Neural cell (in vitro differentiated cells): ENCODE results near the gene LYPD6. TPM values are rescaled to one million over a fixed set of nuclear protein-coding genes. Genes with fewer than 3 reads are reported as not detected.
A peak's percentile ranks its signal among the peaks of the same experiment; 100 is the strongest.

Experiments
- H2AFZ ChIP-seq: fragments of 200-600, 300-800 bp; sonication (generic), shearing (Covaris generic); 2 replicates; pipeline ENCODE4 v1.6.0; 2014; ENCODE audit warnings: low read depth, mild to moderate bottlenecking, antibody characterized with exemption, low read length, moderate library complexity
- H3F3A ChIP-seq: fragments of 200-600 bp; shearing (Covaris generic); 2 replicates; pipeline ENCODE4 v1.6.1; 2016; ENCODE audit warnings: mild to moderate bottlenecking, moderate library complexity, mixed read lengths, antibody characterized with exemption, low read length; ENCODE audit not compliant: insufficient read depth, poor library complexity, severe bottlenecking
- H3K27ac ChIP-seq: fragments of 200-600, 300-800 bp; sonication (generic), shearing (Covaris generic); 2 replicates; pipeline ENCODE4 v1.5.1; 2014; ENCODE audit warnings: mild to moderate bottlenecking, low read length, moderate library complexity
- H3K27me3 ChIP-seq: fragments of 300-800, 200-600 bp; sonication (generic), shearing (Covaris generic); 2 replicates; pipeline ENCODE4 v1.6.0; 2014; ENCODE audit warnings: mild to moderate bottlenecking, low read depth, low read length, moderate library complexity; ENCODE audit not compliant: insufficient read depth
- H3K36me3 ChIP-seq: fragments of 300-800, 200-600 bp; sonication (generic), shearing (Covaris generic); 2 replicates; pipeline ENCODE4 v1.5.1; 2014; ENCODE audit warnings: mild to moderate bottlenecking, antibody characterized with exemption, low read length, moderate library complexity; ENCODE audit not compliant: insufficient read depth
- H3K4me2 ChIP-seq: fragments of 300-800, 200-600 bp; sonication (generic), shearing (Covaris generic); 2 replicates; pipeline ENCODE4 v1.6.0; 2014; ENCODE audit warnings: mild to moderate bottlenecking, low read length
- H3K4me3 ChIP-seq: fragments of 300-800, 200-600 bp; sonication (generic), shearing (Covaris generic); 2 replicates; pipeline ENCODE4 v1.5.1; 2014; ENCODE audit warnings: mild to moderate bottlenecking, low read length, moderate library complexity
- H3K79me2 ChIP-seq: fragments of 200-600 bp; shearing (Covaris generic); replicated peaks from 2 replicates; pipeline ENCODE4 v1.6.0; 2014; ENCODE audit warnings: mild to moderate bottlenecking, low read length, moderate library complexity; ENCODE audit not compliant: insufficient read depth
- H3K9ac ChIP-seq: fragments of 300-800, 200-600 bp; sonication (generic), shearing (Covaris generic); 2 replicates; pipeline ENCODE4 v1.6.1; 2016; ENCODE audit warnings: mild to moderate bottlenecking, low read length, mixed read lengths
- H3K9me2 ChIP-seq: fragments of 200-600 bp; shearing (Covaris generic); 2 replicates; pipeline ENCODE4 v1.6.1; 2016; ENCODE audit warnings: mild to moderate bottlenecking, low read length, mixed read lengths; ENCODE audit not compliant: insufficient read depth
- H3K9me3 ChIP-seq: fragments of 200-600, 300-800 bp; sonication (generic), shearing (Covaris generic); 2 replicates; pipeline ENCODE4 v1.6.1; 2016; ENCODE audit warnings: mild to moderate bottlenecking, mixed run types, low read length, moderate library complexity, mixed read lengths
- H4K20me1 ChIP-seq: fragments of 200-600 bp; shearing (Covaris generic); 2 replicates; pipeline ENCODE4 v1.6.1; 2016; ENCODE audit warnings: mild to moderate bottlenecking, mixed run types; ENCODE audit not compliant: insufficient read depth
- CTCF ChIP-seq: fragments of 450-650 bp; IDR thresholded peaks from 2 replicates; pipeline ENCODE4 v1.5.1; 2014; ENCODE audit warnings: antibody characterized with exemption, mild to moderate bottlenecking, moderate library complexity; ENCODE audit not compliant: poor library complexity, severe bottlenecking
- EP300 ChIP-seq: fragments of 450-650 bp; conservative IDR thresholded peaks from 2 replicates; pipeline ENCODE4 v1.6.1; 2014; ENCODE audit warnings: antibody characterized with exemption, mild to moderate bottlenecking, moderate library complexity; ENCODE audit not compliant: poor library complexity, severe bottlenecking
- EZH2 ChIP-seq: fragments of 200-600, 300-800 bp; shearing (Covaris generic), sonication (generic); IDR thresholded peaks from 2 replicates; pipeline ENCODE4 v1.6.1; 2014; ENCODE audit warnings: antibody characterized with exemption, low read length, borderline replicate concordance, mild to moderate bottlenecking; ENCODE audit not compliant: insufficient read depth, poor library complexity, severe bottlenecking
- MXI1 ChIP-seq: fragments of 450-650 bp; conservative IDR thresholded peaks from 2 replicates; pipeline ENCODE4 v1.6.1; 2014; ENCODE audit warnings: antibody characterized with exemption, mild to moderate bottlenecking; ENCODE audit not compliant: poor library complexity, severe bottlenecking
- POLR2AphosphoS5 ChIP-seq: IDR thresholded peaks from 2 replicates; pipeline ENCODE4 v1.6.1; 2012
- RAD21 ChIP-seq: fragments of 450-650 bp; conservative IDR thresholded peaks from 2 replicates; pipeline ENCODE4 v1.6.1; 2014; ENCODE audit warnings: antibody characterized with exemption, mild to moderate bottlenecking, moderate library complexity
- SMC3 ChIP-seq: fragments of 450-650 bp; conservative IDR thresholded peaks from 2 replicates; pipeline ENCODE4 v1.6.1; 2014; ENCODE audit warnings: antibody characterized with exemption, mild to moderate bottlenecking, moderate library complexity; ENCODE audit not compliant: poor library complexity
- TAF1 ChIP-seq: IDR thresholded peaks from 2 replicates; pipeline ENCODE4 v1.6.1; 2012; ENCODE audit warnings: low read depth
- polyA plus RNA-seq: library from polyadenylated mRNA; depleted of rRNA; stranded (reverse); fragments of >200 nt; gene quantifications from 2 replicates; pipeline ENCODE4 v1.2.3, GENCODE V29; 2014
- TF ChIP-seq, protein P1 (sequence below): IDR thresholded peaks from 2 replicates; pipeline ENCODE4 v1.6.1; 2012; ENCODE audit warnings: borderline replicate concordance

Gene LYPD6
- polyA plus RNA-seq, 1 donor from 2014 or later = 2.3 TPM

DNA sequence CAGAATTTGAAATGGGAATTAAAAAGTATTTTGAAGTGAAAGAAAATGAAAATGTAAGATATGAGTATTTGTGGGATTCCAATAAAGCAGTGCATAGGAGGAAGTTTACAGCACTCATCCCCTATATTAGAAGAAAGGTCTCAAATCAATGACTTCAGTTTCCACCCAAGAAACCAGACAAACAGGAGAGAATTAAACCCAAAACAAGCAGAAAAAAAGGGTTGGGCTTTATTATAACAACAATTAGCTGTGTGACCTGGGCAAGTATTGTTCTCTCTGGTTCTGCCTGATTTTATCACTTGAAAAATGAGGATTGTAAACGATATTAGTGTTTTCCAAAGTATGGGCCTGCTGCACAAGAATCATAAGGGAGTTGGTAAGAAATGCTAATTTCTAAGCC, 18.3 kb upstream of the LYPD6 start:
- no peak for TF ChIP-seq POLR2AphosphoS5
- TF ChIP-seq RAD21 = no peak
- no peak for TF ChIP-seq EZH2
- TF ChIP-seq SMC3 = no peak
- TF ChIP-seq, protein P1, sequence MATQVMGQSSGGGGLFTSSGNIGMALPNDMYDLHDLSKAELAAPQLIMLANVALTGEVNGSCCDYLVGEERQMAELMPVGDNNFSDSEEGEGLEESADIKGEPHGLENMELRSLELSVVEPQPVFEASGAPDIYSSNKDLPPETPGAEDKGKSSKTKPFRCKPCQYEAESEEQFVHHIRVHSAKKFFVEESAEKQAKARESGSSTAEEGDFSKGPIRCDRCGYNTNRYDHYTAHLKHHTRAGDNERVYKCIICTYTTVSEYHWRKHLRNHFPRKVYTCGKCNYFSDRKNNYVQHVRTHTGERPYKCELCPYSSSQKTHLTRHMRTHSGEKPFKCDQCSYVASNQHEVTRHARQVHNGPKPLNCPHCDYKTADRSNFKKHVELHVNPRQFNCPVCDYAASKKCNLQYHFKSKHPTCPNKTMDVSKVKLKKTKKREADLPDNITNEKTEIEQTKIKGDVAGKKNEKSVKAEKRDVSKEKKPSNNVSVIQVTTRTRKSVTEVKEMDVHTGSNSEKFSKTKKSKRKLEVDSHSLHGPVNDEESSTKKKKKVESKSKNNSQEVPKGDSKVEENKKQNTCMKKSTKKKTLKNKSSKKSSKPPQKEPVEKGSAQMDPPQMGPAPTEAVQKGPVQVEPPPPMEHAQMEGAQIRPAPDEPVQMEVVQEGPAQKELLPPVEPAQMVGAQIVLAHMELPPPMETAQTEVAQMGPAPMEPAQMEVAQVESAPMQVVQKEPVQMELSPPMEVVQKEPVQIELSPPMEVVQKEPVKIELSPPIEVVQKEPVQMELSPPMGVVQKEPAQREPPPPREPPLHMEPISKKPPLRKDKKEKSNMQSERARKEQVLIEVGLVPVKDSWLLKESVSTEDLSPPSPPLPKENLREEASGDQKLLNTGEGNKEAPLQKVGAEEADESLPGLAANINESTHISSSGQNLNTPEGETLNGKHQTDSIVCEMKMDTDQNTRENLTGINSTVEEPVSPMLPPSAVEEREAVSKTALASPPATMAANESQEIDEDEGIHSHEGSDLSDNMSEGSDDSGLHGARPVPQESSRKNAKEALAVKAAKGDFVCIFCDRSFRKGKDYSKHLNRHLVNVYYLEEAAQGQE = no peak
- TF ChIP-seq MXI1 = no peak
- TF ChIP-seq EP300 = no peak
- TF ChIP-seq TAF1 = no peak
- no peak for TF ChIP-seq CTCF
- H3K9me2 ChIP-seq = no peaks in the 10 kb centered on the region
- H3K27ac ChIP-seq = no peak overlapping the region
- H2AFZ ChIP-seq = no peak overlapping the region
- H3K79me2 ChIP-seq = no peaks in the 10 kb centered on the region
- H3K9ac ChIP-seq = no peak overlapping the region
- H3K9me3 ChIP-seq = no peaks in the 10 kb centered on the region
- no peaks in the 10 kb centered on the region for H3F3A ChIP-seq
- no peaks in the 10 kb centered on the region for H3K27me3 ChIP-seq
- H3K36me3 ChIP-seq = no peaks in the 10 kb centered on the region
- no peaks in the 10 kb centered on the region for H4K20me1 ChIP-seq
- H3K4me3 ChIP-seq = no peak overlapping the region
- no peak overlapping the region for H3K4me2 ChIP-seq

GRCh38 chr2:149313512-149313972, 16.8 kb upstream of the LYPD6 start:
- H3K79me2 ChIP-seq = no peaks in the 10 kb centered on the region
- no peak overlapping the region for H2AFZ ChIP-seq
- no peaks in the 10 kb centered on the region for H4K20me1 ChIP-seq
- H3K4me3 ChIP-seq = no peak overlapping the region
- H3K36me3 ChIP-seq = no peaks in the 10 kb centered on the region
- no peak overlapping the region for H3K4me2 ChIP-seq
- peak; percentile 43 for TF ChIP-seq RAD21
- no peak for TF ChIP-seq MXI1
- peak; percentile 32 for TF ChIP-seq SMC3
- peak; percentile 63 for TF ChIP-seq CTCF
- no peaks in the 10 kb centered on the region for H3K9me3 ChIP-seq
- H3K9ac ChIP-seq = no peak overlapping the region
- H3K27me3 ChIP-seq = no peaks in the 10 kb centered on the region
- H3K9me2 ChIP-seq = no peaks in the 10 kb centered on the region
- H3K27ac ChIP-seq = no peak overlapping the region
- H3F3A ChIP-seq = no peaks in the 10 kb centered on the region
